CD14-positive monocyte (primary cell): ENCODE measurements around the gene RLBP1. TPM values are rescaled to one million over a fixed set of nuclear protein-coding genes. Genes with fewer than 3 reads are reported as not detected.

Experiments used
- DNase-seq, 3 donors: peaks; one replicate each; pipeline ENCODE4 v3.0.0-alpha.2; 2011 to 2022
- H2AFZ ChIP-seq: 2 replicates; pipeline ENCODE4 v1.6.0; 2012; ENCODE audit warnings: mild to moderate bottlenecking, low read depth, low read length, inconsistent platforms; ENCODE audit not compliant: insufficient read depth, poor library complexity, severe bottlenecking
- H3K27ac ChIP-seq, 2 donors: 1 replicate in 1 of 2; 2 replicates in 1 of 2; pipeline ENCODE4 v1.5.1; 2012 to 2013; ENCODE audit warnings: low read length in 2 of 2, control low read depth in 1 of 2, inconsistent platforms in 1 of 2, low read depth in 1 of 2, mild to moderate bottlenecking in 1 of 2
- H3K27me3 ChIP-seq, 2 donors: one replicate each; pipeline versions ENCODE4 v1.6.0 to v1.6.1; 2011 to 2013; ENCODE audit warnings: low read length in 2 of 2; ENCODE audit not compliant: control insufficient read depth in 2 of 2, insufficient read depth in 2 of 2
- H3K36me3 ChIP-seq, 2 donors: replicated peaks in 1 of 2; 1 replicate in 1 of 2; 2 replicates in 1 of 2; pipeline versions ENCODE4 v1.5.1 to v1.6.1; 2012 to 2013; ENCODE audit warnings: low read length in 2 of 2, control low read depth in 1 of 2, inconsistent platforms in 1 of 2, mild to moderate bottlenecking in 1 of 2; ENCODE audit not compliant: insufficient read depth in 2 of 2, control insufficient read depth in 1 of 2
- H3K4me1 ChIP-seq, 2 donors: 1 replicate in 1 of 2; 2 replicates in 1 of 2; pipeline versions ENCODE4 v1.5.1 to v1.6.1; 2012 to 2013; ENCODE audit warnings: low read length in 2 of 2, control low read depth in 1 of 2, inconsistent platforms in 1 of 2, mild to moderate bottlenecking in 1 of 2, moderate library complexity in 1 of 2; ENCODE audit not compliant: insufficient read depth in 2 of 2, control insufficient read depth in 1 of 2
- H3K4me2 ChIP-seq: replicated peaks from 2 replicates; pipeline ENCODE3; 2012; ENCODE audit warnings: low read length, moderate library complexity, mild to moderate bottlenecking; ENCODE audit not compliant: poor library complexity, severe bottlenecking; ENCODE audit errors: extremely low read depth
- H3K4me3 ChIP-seq, 3 experiments: fragments of 200-600 bp in 1 of 3; sonication (generic) in 1 of 3; replicated peaks in 1 of 3; 1 replicate in 2 of 3; 2 replicates in 1 of 3; pipeline ENCODE4 v1.5.1; 2011 to 2013; ENCODE audit warnings: low read length in 3 of 3, mild to moderate bottlenecking in 3 of 3, control low read depth in 2 of 3, low read depth in 2 of 3, inconsistent platforms in 1 of 3, moderate library complexity in 1 of 3
- H3K79me2 ChIP-seq: 2 replicates; pipeline ENCODE4 v1.6.0; 2012; ENCODE audit warnings: mild to moderate bottlenecking, control low read depth, inconsistent platforms, low read length, moderate library complexity; ENCODE audit not compliant: insufficient read depth
- H3K9ac ChIP-seq: 2 replicates; pipeline ENCODE4 v1.6.0; 2017; ENCODE audit warnings: low read length, mild to moderate bottlenecking; ENCODE audit not compliant: insufficient read depth, poor library complexity, severe bottlenecking
- H3K9me3 ChIP-seq, 2 donors: replicated peaks in 1 of 2; 1 replicate in 1 of 2; 2 replicates in 1 of 2; pipeline versions ENCODE4 v1.5.1 to v1.6.1; 2012 to 2013; ENCODE audit warnings: low read length in 2 of 2, control low read depth in 1 of 2; ENCODE audit not compliant: control insufficient read depth in 1 of 2, insufficient read depth in 1 of 2
- H4K20me1 ChIP-seq: 2 replicates; pipeline ENCODE4 v1.6.0; 2012; ENCODE audit warnings: mild to moderate bottlenecking, low read length, control low read depth, moderate library complexity; ENCODE audit not compliant: insufficient read depth
- H3K27ac Mint-ChIP-seq, 7 donors: one replicate each; pipeline ENCODE4 v1.8.0; 2020; ENCODE audit warnings: mild to moderate bottlenecking in 7 of 7, mixed read lengths in 7 of 7, moderate library complexity in 6 of 7, inconsistent platforms in 2 of 7
- H3K27me3 Mint-ChIP-seq, 3 donors: one replicate each; pipeline ENCODE4 v1.8.0; 2021 to 2022; ENCODE audit warnings: low read depth in 3 of 3, mild to moderate bottlenecking in 3 of 3, mixed read lengths in 3 of 3, moderate library complexity in 3 of 3, inconsistent platforms in 1 of 3
- H3K36me3 Mint-ChIP-seq, 2 donors: one replicate each; pipeline ENCODE4 v1.8.0; 2020; ENCODE audit warnings: mixed read lengths in 2 of 2, inconsistent platforms in 1 of 2, mild to moderate bottlenecking in 1 of 2
- H3K4me1 Mint-ChIP-seq: one replicate; pipeline ENCODE4 v1.8.0; 2020; ENCODE audit warnings: mild to moderate bottlenecking, mixed read lengths
- H3K4me3 Mint-ChIP-seq, 2 donors: one replicate each; pipeline ENCODE4 v1.8.0; 2020; ENCODE audit warnings: mild to moderate bottlenecking in 2 of 2, mixed read lengths in 2 of 2, moderate library complexity in 1 of 2
- H3K9me3 Mint-ChIP-seq, 7 donors: one replicate each; pipeline ENCODE4 v1.8.0; 2020 to 2022; ENCODE audit warnings: mixed read lengths in 7 of 7, mild to moderate bottlenecking in 6 of 7, moderate library complexity in 6 of 7, inconsistent platforms in 2 of 7
- CTCF ChIP-seq: fragments of 200-600 bp; IDR thresholded peaks from one replicate; pipeline ENCODE4 v1.8.0; 2022; ENCODE audit warnings: antibody characterized with exemption, mild to moderate bottlenecking
- WGBS: methylation state at CpG from one replicate; pipeline ENCODE4 v1.1.5; 2013; ENCODE audit warnings: missing lambda C conversion rate; ENCODE audit not compliant: insufficient coverage; 5-methylcytosine and 5-hydroxymethylcytosine counted together
- intact Hi-C, 2 donors: fragments of 100-400 bp; cut with micrococcal nuclease; formaldehyde crosslinking; loops; one replicate each; pipeline versions ENCODE4 v1.15.0 to v1.15.1; 2023
- polyA plus RNA-seq, 3 donors: library from polyadenylated mRNA; depleted of rRNA in 1 of 3; unstranded in 2 of 3; stranded (reverse) in 1 of 3; fragments of 300-500 nt in 2 of 3; fragments of >200 nt in 1 of 3; fragmentation: Illumina TruSeq in 2 of 3; gene quantifications; 1 replicate in 2 of 3; 2 replicates in 1 of 3; pipeline ENCODE4 v1.2.3, GENCODE V29; 2012 to 2021

Gene RLBP1
- polyA plus RNA-seq, 3 donors: not detected

DNA sequence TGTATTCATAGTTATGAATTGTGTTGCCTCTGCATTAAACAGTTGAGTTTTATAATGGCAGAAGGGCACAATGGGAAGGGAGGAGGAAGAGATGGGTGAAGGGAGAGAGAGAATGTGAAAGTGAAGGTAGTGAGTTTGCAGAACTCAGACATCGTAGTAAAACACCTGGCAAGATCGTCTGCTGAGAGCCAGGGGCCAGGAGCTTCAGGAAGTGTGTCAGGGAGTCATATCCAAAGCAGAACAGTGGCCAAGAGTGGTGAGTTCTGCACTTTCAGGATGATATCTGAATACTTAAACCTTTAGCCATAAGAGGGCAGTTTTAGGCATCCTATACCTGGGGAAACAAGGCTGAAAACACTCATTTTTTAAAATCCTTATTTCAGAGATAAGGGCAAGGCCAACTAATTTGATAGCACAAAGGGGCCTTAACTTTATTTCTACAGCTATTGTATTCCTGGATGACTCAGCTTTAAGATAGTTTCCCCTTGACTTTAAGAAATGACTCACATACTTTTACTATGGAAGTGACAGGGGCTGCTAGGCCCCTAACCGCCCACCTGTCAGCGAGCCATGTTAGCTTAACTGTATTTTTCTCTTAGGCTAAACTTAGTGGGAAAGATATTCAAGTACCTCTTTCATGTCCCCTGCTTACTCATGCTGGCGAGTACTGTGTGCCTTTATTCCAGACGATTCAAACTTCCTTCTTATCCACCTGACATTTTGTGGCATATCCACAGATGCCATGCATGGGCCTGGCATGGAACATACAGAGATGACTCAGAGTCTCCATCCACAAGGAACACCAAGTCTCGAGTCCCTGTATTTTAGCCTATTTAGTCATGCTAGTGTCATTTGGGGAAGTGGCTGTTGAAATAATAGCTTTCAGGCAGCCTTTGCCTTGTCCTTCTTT lies 53.9 kb downstream of the RLBP1 start:
- peaks cover 23 to 59% of the 10 kb centered on the region in 2 donors for H3K36me3 ChIP-seq
- H3K9ac ChIP-seq: no peak overlapping the region
- 13% methylated on average over 3 of the region's 7 CpGs for WGBS
- Mint-ChIP-seq H3K4me3 (peak overlapping the region in 1 of 2 donors; percentile 55), H3K9me3 (no peaks in the 10 kb centered on the region), H3K36me3 (peaks cover 40 to 56% of the 10 kb centered on the region in 2 donors), H3K27me3 (peaks cover 0 to 2% (median 0%) of the 10 kb centered on the region in 3 donors), H3K27ac (peak overlapping the region; percentile 72 to 89 (median 83)), H3K4me1 (peaks cover 26% of the 10 kb centered on the region)
- H3K27ac ChIP-seq: peak overlapping the region in 1 of 2 donors; percentile 52
- H3K4me3 ChIP-seq: peak overlapping the region in 1 of 3 experiments; percentile 31
- no peak overlapping the region for H2AFZ ChIP-seq
- H3K9me3 ChIP-seq: no peaks in the 10 kb centered on the region
- intact Hi-C loops: loop anchor here (5.0 kb wide), 2 partner anchors 35 to 40 kb away; no protein-coding TSS in a partner anchor
- peaks cover 5% of the 10 kb centered on the region for H3K79me2 ChIP-seq
- H3K27me3 ChIP-seq: no peaks in the 10 kb centered on the region
- peak; percentile 60 to 93 (median 80) for DNase-seq
- TF ChIP-seq CTCF: no peak
- H4K20me1 ChIP-seq: peaks cover 31% of the 10 kb centered on the region
- peak overlapping the region; percentile 24 for H3K4me2 ChIP-seq
- H3K4me1 ChIP-seq: peaks cover 29 to 30% of the 10 kb centered on the region in 2 donors

DNA sequence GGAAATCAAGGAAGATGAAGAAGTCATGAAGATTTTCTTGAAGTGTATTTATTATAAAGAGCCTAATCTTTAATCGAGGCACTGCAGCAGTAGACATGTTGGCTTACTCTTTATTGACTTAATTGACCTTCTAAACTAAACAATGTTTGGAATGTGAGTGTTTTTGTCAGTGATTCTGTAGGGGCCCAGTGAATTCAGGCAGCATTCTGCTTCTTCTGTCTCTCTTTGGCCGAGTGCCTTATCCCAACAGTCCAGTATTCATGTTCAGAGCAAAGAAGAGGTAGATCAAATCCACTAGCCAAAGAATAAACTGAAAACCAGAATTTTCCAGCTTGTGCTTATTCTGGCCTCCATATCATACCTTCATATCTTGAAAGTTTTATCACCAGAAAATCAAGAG lies 55.7 kb downstream of the RLBP1 start:
- Mint-ChIP-seq H3K4me3 (no peak overlapping the region), H3K27me3 (peaks cover 0 to 2% (median 0%) of the 10 kb centered on the region in 3 donors), H3K4me1 (peaks cover 26% of the 10 kb centered on the region), H3K36me3 (peaks cover 51 to 55% of the 10 kb centered on the region in 2 donors), H3K9me3 (no peaks in the 10 kb centered on the region), H3K27ac (peak overlapping the region; percentile 44 to 86 (median 72))
- DNase-seq: no peak
- Histone ChIP-seq H3K9me3 (no peaks in the 10 kb centered on the region), H3K27me3 (no peaks in the 10 kb centered on the region), H3K4me1 (peaks cover 29 to 30% of the 10 kb centered on the region in 2 donors), H3K27ac (peak overlapping the region in 1 of 2 donors; percentile 64), H2AFZ (no peak overlapping the region), H3K4me3 (no peak overlapping the region), H3K79me2 (peaks cover 7% of the 10 kb centered on the region), H3K9ac (no peak overlapping the region), H3K4me2 (no peak overlapping the region), H4K20me1 (peaks cover 27% of the 10 kb centered on the region), H3K36me3 (peaks cover 30 to 64% of the 10 kb centered on the region in 2 donors)
- intact Hi-C loops: loop anchor here (5.0 kb wide), 2 partner anchors 33 to 38 kb away; no protein-coding TSS in a partner anchor
- no peak for TF ChIP-seq CTCF
- WGBS: no CpG with 5 or more reads among the region's 2 CpGs
